Progenitor cell of endocrine pancreas (in vitro differentiated cells): ENCODE results near the gene SLC16A4. TPM values are rescaled to one million over a fixed set of nuclear protein-coding genes. Genes with fewer than 3 reads are reported as not detected.
A peak's percentile ranks its signal among the peaks of the same experiment; 100 is the strongest.

ENCODE experiments used
- DNase-seq: peaks from one replicate; pipeline ENCODE4 v3.0.0; 2021; ENCODE audit warnings: low spot score; ENCODE audit not compliant: unreplicated experiment
- H3K27ac Mint-ChIP-seq: 2 replicates; pipeline ENCODE4 v1.8.0; 2021; ENCODE audit warnings: mild to moderate bottlenecking, moderate library complexity, mixed read lengths
- H3K27me3 Mint-ChIP-seq: 2 replicates; pipeline ENCODE4 v1.8.0; 2021; ENCODE audit warnings: mixed read lengths
- H3K36me3 Mint-ChIP-seq: 2 replicates; pipeline ENCODE4 v1.8.0; 2022; ENCODE audit warnings: mixed read lengths; ENCODE audit not compliant: insufficient read depth
- H3K4me1 Mint-ChIP-seq: 2 replicates; pipeline ENCODE4 v1.8.0; 2021; ENCODE audit warnings: low read depth, mixed read lengths
- H3K4me3 Mint-ChIP-seq: 2 replicates; pipeline ENCODE4 v1.8.0; 2021; ENCODE audit warnings: low read depth, mild to moderate bottlenecking, moderate library complexity, mixed read lengths
- H3K9me3 Mint-ChIP-seq: 2 replicates; pipeline ENCODE4 v1.8.0; 2021; ENCODE audit warnings: low read depth, mixed read lengths
- total RNA-seq: library from RNA; stranded (reverse); gene quantifications from 2 replicates; pipeline ENCODE4 v1.2.1, GENCODE V29; 2021
- TF ChIP-seq, protein P1 (sequence below): fragments of 200-600 bp; sonication (generic); IDR thresholded peaks from one replicate; pipeline ENCODE4 v1.5.0; 2021; ENCODE audit warnings: antibody characterized with exemption, mild to moderate bottlenecking; ENCODE audit not compliant: unreplicated experiment

The SLC16A4 gene
- total RNA-seq, 1 donor from 2014 or later, result 0.46 TPM

DNA sequence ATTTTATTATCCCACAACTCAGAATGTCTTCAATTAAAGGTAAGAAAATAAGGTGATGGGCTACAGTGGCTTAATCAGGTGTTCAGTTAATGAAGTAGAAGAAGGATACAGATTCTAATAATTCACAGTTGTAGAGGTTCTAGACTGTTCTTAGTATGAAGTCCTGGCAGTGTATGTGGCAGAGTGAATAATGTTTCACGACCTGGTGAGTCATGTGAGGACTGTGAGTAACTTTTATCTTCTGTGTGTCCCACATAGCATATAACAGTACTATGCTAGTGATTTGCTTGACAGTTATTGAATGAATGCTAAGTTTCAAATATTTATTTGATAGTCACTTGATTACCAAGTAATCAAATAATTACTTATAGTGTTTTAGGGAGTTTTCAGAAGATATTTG, 20.0 kb downstream of the SLC16A4 start:
- Mint-ChIP-seq H3K27me3 (no peaks in the 10 kb centered on the region), H3K27ac (no peak overlapping the region)
- TF ChIP-seq, protein P1, sequence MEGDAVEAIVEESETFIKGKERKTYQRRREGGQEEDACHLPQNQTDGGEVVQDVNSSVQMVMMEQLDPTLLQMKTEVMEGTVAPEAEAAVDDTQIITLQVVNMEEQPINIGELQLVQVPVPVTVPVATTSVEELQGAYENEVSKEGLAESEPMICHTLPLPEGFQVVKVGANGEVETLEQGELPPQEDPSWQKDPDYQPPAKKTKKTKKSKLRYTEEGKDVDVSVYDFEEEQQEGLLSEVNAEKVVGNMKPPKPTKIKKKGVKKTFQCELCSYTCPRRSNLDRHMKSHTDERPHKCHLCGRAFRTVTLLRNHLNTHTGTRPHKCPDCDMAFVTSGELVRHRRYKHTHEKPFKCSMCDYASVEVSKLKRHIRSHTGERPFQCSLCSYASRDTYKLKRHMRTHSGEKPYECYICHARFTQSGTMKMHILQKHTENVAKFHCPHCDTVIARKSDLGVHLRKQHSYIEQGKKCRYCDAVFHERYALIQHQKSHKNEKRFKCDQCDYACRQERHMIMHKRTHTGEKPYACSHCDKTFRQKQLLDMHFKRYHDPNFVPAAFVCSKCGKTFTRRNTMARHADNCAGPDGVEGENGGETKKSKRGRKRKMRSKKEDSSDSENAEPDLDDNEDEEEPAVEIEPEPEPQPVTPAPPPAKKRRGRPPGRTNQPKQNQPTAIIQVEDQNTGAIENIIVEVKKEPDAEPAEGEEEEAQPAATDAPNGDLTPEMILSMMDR, result no peak

DNA sequence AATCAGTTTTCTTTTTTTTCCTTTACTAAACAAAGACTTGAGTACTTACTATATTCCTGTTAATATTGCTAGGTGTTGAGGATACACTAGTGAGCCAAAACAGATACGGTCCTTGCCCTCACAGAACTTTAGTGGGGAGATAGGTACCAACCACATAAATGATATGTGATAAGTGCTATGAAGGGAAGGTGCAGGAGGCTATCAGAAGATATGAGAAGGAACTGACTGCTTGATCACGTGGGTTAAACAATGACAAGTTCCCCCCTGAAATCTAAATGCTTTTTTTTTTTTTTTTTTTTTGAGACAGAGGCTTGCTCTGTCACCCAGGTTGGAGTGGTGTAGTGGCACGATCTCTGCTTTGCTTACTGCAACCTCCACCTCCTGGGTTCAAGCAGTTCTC, 26.6 kb downstream of the SLC16A4 start:
- no peaks in the 10 kb centered on the region for H3K9me3 Mint-ChIP-seq

More for the DNA sequence above, 20.0 kb downstream of the SLC16A4 start:
- H3K4me1 Mint-ChIP-seq, result no peaks in the 10 kb centered on the region
- H3K9me3 Mint-ChIP-seq, result no peaks in the 10 kb centered on the region
- no peak for DNase-seq
- H3K36me3 Mint-ChIP-seq, result no peaks in the 10 kb centered on the region
- H3K4me3 Mint-ChIP-seq, result no peak overlapping the region

DNA sequence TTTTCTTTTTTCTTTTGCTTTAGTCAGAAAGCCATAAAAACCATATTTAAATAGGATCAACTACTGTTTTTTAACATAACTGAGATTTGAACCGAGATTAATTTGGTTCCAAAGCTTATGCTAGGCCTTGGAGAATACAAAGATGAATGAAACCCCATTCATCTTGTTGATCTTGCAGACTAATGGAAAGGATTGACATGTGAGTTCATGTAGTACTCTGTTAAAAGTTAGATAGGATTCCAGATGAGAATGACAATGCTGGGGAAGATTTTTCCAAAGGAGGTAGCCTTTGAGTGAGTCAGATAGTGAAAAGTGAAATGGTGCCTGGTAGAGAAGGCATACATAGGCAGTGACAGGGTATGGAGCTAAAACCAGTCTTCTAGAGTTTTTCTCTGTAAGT, 29.0 kb downstream of the SLC16A4 start:
- no peaks in the 10 kb centered on the region for H3K27me3 Mint-ChIP-seq
- H3K4me1 Mint-ChIP-seq, result peaks cover 2% of the 10 kb centered on the region
- no peak overlapping the region for H3K27ac Mint-ChIP-seq
- TF ChIP-seq, protein P1, result no peak
- peaks cover 9% of the 10 kb centered on the region for H3K36me3 Mint-ChIP-seq
- no peak for DNase-seq
- no peak overlapping the region for H3K4me3 Mint-ChIP-seq
- H3K9me3 Mint-ChIP-seq, result no peaks in the 10 kb centered on the region

More for the DNA sequence above, 26.6 kb downstream of the SLC16A4 start:
- Mint-ChIP-seq H3K4me3 (no peak overlapping the region), H3K4me1 (no peaks in the 10 kb centered on the region), H3K27ac (no peak overlapping the region), H3K36me3 (peaks cover 9% of the 10 kb centered on the region), H3K27me3 (no peaks in the 10 kb centered on the region)
- TF ChIP-seq, protein P1, result no peak
- no peak for DNase-seq

DNA sequence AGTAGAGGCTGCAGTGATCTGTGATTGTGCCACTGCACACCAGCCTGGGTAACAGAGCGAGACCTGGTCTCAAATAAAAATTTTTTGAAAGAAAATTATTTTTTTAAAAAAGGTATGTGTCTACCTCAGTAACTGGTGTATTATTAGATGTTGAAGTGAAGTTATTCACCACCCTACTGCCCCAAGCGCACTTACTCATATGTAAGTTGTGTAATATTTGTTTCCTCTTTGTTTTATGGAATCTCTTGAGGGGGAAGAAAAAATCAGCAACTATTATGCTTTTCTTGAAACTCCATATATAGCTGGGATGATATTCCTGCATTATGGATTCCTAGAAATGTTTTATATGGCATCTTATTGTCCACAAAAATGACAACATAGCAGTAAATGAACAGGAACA, 30.4 kb downstream of the SLC16A4 start:
- H3K9me3 Mint-ChIP-seq, result no peaks in the 10 kb centered on the region
- H3K4me3 Mint-ChIP-seq, result no peak overlapping the region
- no peaks in the 10 kb centered on the region for H3K27me3 Mint-ChIP-seq
- TF ChIP-seq, protein P1, result no peak
- H3K27ac Mint-ChIP-seq, result no peak overlapping the region
- peaks cover 11% of the 10 kb centered on the region for H3K36me3 Mint-ChIP-seq
- H3K4me1 Mint-ChIP-seq, result peaks cover 12% of the 10 kb centered on the region
- no peak for DNase-seq

DNA sequence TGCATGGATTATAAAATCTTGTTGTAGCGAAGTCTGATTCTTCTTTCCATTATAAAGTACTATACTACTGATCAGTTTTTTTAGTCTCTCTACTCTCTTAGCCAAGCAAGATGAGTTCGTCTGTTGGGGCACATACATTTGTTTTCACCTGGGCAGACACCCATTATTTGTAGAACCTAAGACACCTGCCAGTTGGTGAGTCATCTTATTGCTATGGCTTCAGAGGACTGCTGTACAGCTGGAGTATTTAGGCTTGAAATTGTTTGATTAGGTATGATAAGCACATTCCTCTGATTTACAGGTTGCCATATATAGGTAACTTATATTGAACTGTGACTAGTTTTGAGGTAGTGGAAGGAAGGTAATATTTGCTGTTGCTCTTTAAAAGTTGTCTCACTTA, 34.4 kb downstream of the SLC16A4 start:
- Mint-ChIP-seq H3K9me3 (no peaks in the 10 kb centered on the region), H3K27me3 (no peaks in the 10 kb centered on the region), H3K4me1 (peaks cover 17% of the 10 kb centered on the region), H3K36me3 (peaks cover 6% of the 10 kb centered on the region), H3K27ac (peak overlapping the region; percentile 67), H3K4me3 (no peak overlapping the region)
- TF ChIP-seq, protein P1, result no peak
- no peak for DNase-seq
